Measurements from ENCODE around the gene ARL6IP4. TPM values are rescaled to one million over a fixed set of nuclear protein-coding genes. Genes with fewer than 3 reads are reported as not detected.
A peak's percentile ranks its signal among the peaks of the same experiment; 100 is the strongest.
"Not testable (repeated sequence)": the region's sequence is repeated elsewhere in the genome, so short reads cannot be mapped to it uniquely, and the experiment has no call there.

Gene ARL6IP4
- total and polyA plus RNA-seq, 4 donors = 128 to 511 (median 293) TPM

- Histone ChIP-seq H3K4me3 (ENCODE audit: low read length in 2 of 2) (no peak overlapping the region), H3K27ac (ENCODE audit: low read depth in 1 of 2, low read length in 2 of 2) (no peak overlapping the region), H3K4me1 (ENCODE audit: control insufficient read depth in 1 of 2, insufficient read depth in 2 of 2, low read length in 2 of 2) (no peaks in the 10 kb centered on the region), H3K9me3 (ENCODE audit: control insufficient read depth, low read length) (no peaks in the 10 kb centered on the region), H3K36me3 (ENCODE audit: control insufficient read depth in 1 of 2, insufficient read depth in 2 of 2, low read length in 1 of 2) (no peaks in the 10 kb centered on the region), H3K27me3 (ENCODE audit: control insufficient read depth in 1 of 2, insufficient read depth in 2 of 2, low read length in 1 of 2) (no peaks in the 10 kb centered on the region)
- no peak for DNase-seq
- intact Hi-C loops (cut with DNase I) = no loop called here
- ATAC-seq (ENCODE audit: low FRiP score) = no peak
- WGBS, 2 donors = 92 to 93% methylated on average over 22 of the region's 22 CpGs
These were observed 24.7 kb downstream of the ARL6IP4 start for GRCh38 chr12:123005081-123005626.

GRCh38 chr12:123006977-123007376, 26.5 kb downstream of the ARL6IP4 start:
- Histone ChIP-seq H3K36me3 (ENCODE audit: control insufficient read depth in 1 of 2, insufficient read depth in 2 of 2, low read length in 1 of 2) (no peaks in the 10 kb centered on the region), H3K4me1 (ENCODE audit: control insufficient read depth in 1 of 2, insufficient read depth in 2 of 2, low read length in 2 of 2) (no peaks in the 10 kb centered on the region), H3K9me3 (ENCODE audit: control insufficient read depth, low read length) (no peaks in the 10 kb centered on the region), H3K27ac (ENCODE audit: low read depth in 1 of 2, low read length in 2 of 2) (no peak overlapping the region), H3K27me3 (ENCODE audit: control insufficient read depth in 1 of 2, insufficient read depth in 2 of 2, low read length in 1 of 2) (no peaks in the 10 kb centered on the region), H3K4me3 (ENCODE audit: low read length in 2 of 2) (no peak overlapping the region)
- ATAC-seq (ENCODE audit: low FRiP score) (no peak), DNase-seq (no peak)
- intact Hi-C loops (cut with DNase I) = no loop called here
- WGBS, 2 donors = 81 to 82% methylated on average over 12 of the region's 12 CpGs

GRCh38 chr12:123010110-123010509, 29.6 kb downstream of the ARL6IP4 start:
- DNase-seq = no peak
- H3K4me1 ChIP-seq (ENCODE audit: control insufficient read depth in 1 of 2, insufficient read depth in 2 of 2, low read length in 2 of 2) = no peaks in the 10 kb centered on the region
- H3K9me3 ChIP-seq (ENCODE audit: control insufficient read depth, low read length) = no peaks in the 10 kb centered on the region
- H3K4me3 ChIP-seq (ENCODE audit: low read length in 2 of 2) = no peak overlapping the region
- H3K27me3 ChIP-seq (ENCODE audit: control insufficient read depth in 1 of 2, insufficient read depth in 2 of 2, low read length in 1 of 2) = no peaks in the 10 kb centered on the region
- no peaks in the 10 kb centered on the region for H3K36me3 ChIP-seq (ENCODE audit: control insufficient read depth in 1 of 2, insufficient read depth in 2 of 2, low read length in 1 of 2)
- no peak overlapping the region for H3K27ac ChIP-seq (ENCODE audit: low read depth in 1 of 2, low read length in 2 of 2)
- ATAC-seq (ENCODE audit: low FRiP score) = no peak
- intact Hi-C loops (cut with DNase I) = no loop called here
- 91 to 93% methylated on average over 1 of the region's 1 CpG for WGBS, 2 donors

- WGBS, 2 donors = 88 to 93% methylated on average over 4 of the region's 4 CpGs
- H3K36me3 ChIP-seq (ENCODE audit: control insufficient read depth in 1 of 2, insufficient read depth in 2 of 2, low read length in 1 of 2) = no peaks in the 10 kb centered on the region
- ATAC-seq (ENCODE audit: low FRiP score) = no peak
These were observed 30.2 kb downstream of the ARL6IP4 start for GRCh38 chr12:123010681-123011080.

GRCh38 chr12:123011701-123012100, 31.2 kb downstream of the ARL6IP4 start:
- no peaks in the 10 kb centered on the region for H3K4me1 ChIP-seq (ENCODE audit: control insufficient read depth in 1 of 2, insufficient read depth in 2 of 2, low read length in 2 of 2)
- ATAC-seq (ENCODE audit: low FRiP score) (no peak), DNase-seq (no peak)
- no peaks in the 10 kb centered on the region for H3K9me3 ChIP-seq (ENCODE audit: control insufficient read depth, low read length)
- intact Hi-C loops (cut with DNase I) = no loop called here
- no peak overlapping the region for H3K27ac ChIP-seq (ENCODE audit: low read depth in 1 of 2, low read length in 2 of 2)
- no peak overlapping the region for H3K4me3 ChIP-seq (ENCODE audit: low read length in 2 of 2)
- no peaks in the 10 kb centered on the region for H3K27me3 ChIP-seq (ENCODE audit: control insufficient read depth in 1 of 2, insufficient read depth in 2 of 2, low read length in 1 of 2)
- 87 to 91% methylated on average over 6 of the region's 6 CpGs for WGBS, 2 donors
- H3K36me3 ChIP-seq (ENCODE audit: control insufficient read depth in 1 of 2, insufficient read depth in 2 of 2, low read length in 1 of 2) = no peaks in the 10 kb centered on the region

More at GRCh38 chr12:123010681-123011080, 30.2 kb downstream of the ARL6IP4 start:
- no peaks in the 10 kb centered on the region for H3K27me3 ChIP-seq (ENCODE audit: control insufficient read depth in 1 of 2, insufficient read depth in 2 of 2, low read length in 1 of 2)
- no peaks in the 10 kb centered on the region for H3K9me3 ChIP-seq (ENCODE audit: control insufficient read depth, low read length)
- no peaks in the 10 kb centered on the region for H3K4me1 ChIP-seq (ENCODE audit: control insufficient read depth in 1 of 2, insufficient read depth in 2 of 2, low read length in 2 of 2)
- no peak for DNase-seq
- no peak overlapping the region for H3K4me3 ChIP-seq (ENCODE audit: low read length in 2 of 2)
- intact Hi-C loops (cut with DNase I) = no loop called here
- H3K27ac ChIP-seq (ENCODE audit: low read depth in 1 of 2, low read length in 2 of 2) = no peak overlapping the region

GRCh38 chr12:123013185-123014095, 33.0 kb downstream of the ARL6IP4 start:
- Histone ChIP-seq H3K27me3 (ENCODE audit: control insufficient read depth in 1 of 2, insufficient read depth in 2 of 2, low read length in 1 of 2) (no peaks in the 10 kb centered on the region), H3K36me3 (ENCODE audit: control insufficient read depth in 1 of 2, insufficient read depth in 2 of 2, low read length in 1 of 2) (no peaks in the 10 kb centered on the region), H3K9me3 (ENCODE audit: control insufficient read depth, low read length) (no peaks in the 10 kb centered on the region), H3K4me3 (ENCODE audit: low read length in 2 of 2) (no peak overlapping the region), H3K27ac (ENCODE audit: low read depth in 1 of 2, low read length in 2 of 2) (no peak overlapping the region), H3K4me1 (ENCODE audit: control insufficient read depth in 1 of 2, insufficient read depth in 2 of 2, low read length in 2 of 2) (no peaks in the 10 kb centered on the region)
- ATAC-seq (ENCODE audit: low FRiP score) (no peak), DNase-seq (no peak)
- intact Hi-C loops (cut with DNase I) = no loop called here
- WGBS, 2 donors = 95 to 96% methylated on average over 19 of the region's 19 CpGs

- intact Hi-C loops (cut with DNase I); H3K27me3 ChIP-seq (ENCODE audit: control insufficient read depth in 1 of 2, insufficient read depth in 2 of 2, low read length in 1 of 2); H3K4me1 ChIP-seq (ENCODE audit: control insufficient read depth in 1 of 2, insufficient read depth in 2 of 2, low read length in 2 of 2); DNase-seq; H3K27ac ChIP-seq (ENCODE audit: low read depth in 1 of 2, low read length in 2 of 2); ATAC-seq (ENCODE audit: low FRiP score); H3K9me3 ChIP-seq (ENCODE audit: control insufficient read depth, low read length); H3K36me3 ChIP-seq (ENCODE audit: control insufficient read depth in 1 of 2, insufficient read depth in 2 of 2, low read length in 1 of 2); H3K4me3 ChIP-seq (ENCODE audit: low read length in 2 of 2): not testable (repeated sequence)
- 92 to 94% methylated on average over 4 of the region's 4 CpGs for WGBS, 2 donors
These were observed 34.0 kb downstream of the ARL6IP4 start for GRCh38 chr12:123014473-123014872.

GRCh38 chr12:123017753-123018152, 37.3 kb downstream of the ARL6IP4 start:
- no peaks in the 10 kb centered on the region for H3K36me3 ChIP-seq (ENCODE audit: control insufficient read depth in 1 of 2, insufficient read depth in 2 of 2, low read length in 1 of 2)
- H3K4me1 ChIP-seq (ENCODE audit: control insufficient read depth in 1 of 2, insufficient read depth in 2 of 2, low read length in 2 of 2) = no peaks in the 10 kb centered on the region
- DNase-seq = peak in 1 of 2 donors; percentile 5
- no peaks in the 10 kb centered on the region for H3K9me3 ChIP-seq (ENCODE audit: control insufficient read depth, low read length)
- ATAC-seq (ENCODE audit: low FRiP score) = no peak
- no peak overlapping the region for H3K4me3 ChIP-seq (ENCODE audit: low read length in 2 of 2)
- 92 to 100% methylated on average over 1 of the region's 1 CpG for WGBS, 2 donors
- intact Hi-C loops (cut with DNase I) = no loop called here
- no peak overlapping the region for H3K27ac ChIP-seq (ENCODE audit: low read depth in 1 of 2, low read length in 2 of 2)
- H3K27me3 ChIP-seq (ENCODE audit: control insufficient read depth in 1 of 2, insufficient read depth in 2 of 2, low read length in 1 of 2) = no peaks in the 10 kb centered on the region

- ATAC-seq (ENCODE audit: low FRiP score) (no peak), DNase-seq (peak in 1 of 2 donors; percentile 56)
- no peaks in the 10 kb centered on the region for H3K9me3 ChIP-seq (ENCODE audit: control insufficient read depth, low read length)
- intact Hi-C loops (cut with DNase I) = no loop called here
- H3K27me3 ChIP-seq (ENCODE audit: control insufficient read depth in 1 of 2, insufficient read depth in 2 of 2, low read length in 1 of 2) = no peaks in the 10 kb centered on the region
- H3K4me3 ChIP-seq (ENCODE audit: low read length in 2 of 2) = no peak overlapping the region
- no peaks in the 10 kb centered on the region for H3K36me3 ChIP-seq (ENCODE audit: control insufficient read depth in 1 of 2, insufficient read depth in 2 of 2, low read length in 1 of 2)
- no peaks in the 10 kb centered on the region for H3K4me1 ChIP-seq (ENCODE audit: control insufficient read depth in 1 of 2, insufficient read depth in 2 of 2, low read length in 2 of 2)
- WGBS, 2 donors = 96 to 97% methylated on average over 2 of the region's 2 CpGs
- H3K27ac ChIP-seq (ENCODE audit: low read depth in 1 of 2, low read length in 2 of 2) = no peak overlapping the region
These were observed 39.3 kb downstream of the ARL6IP4 start for GRCh38 chr12:123019841-123020138.
